GM23338 (cell line): ENCODE results near the gene TSR3. TPM values are rescaled to one million over a fixed set of nuclear protein-coding genes. Genes with fewer than 3 reads are reported as not detected.
A peak's percentile ranks its signal among the peaks of the same experiment; 100 is the strongest.

Experiments used
- ATAC-seq: fragments of 200-7000 bp; cut with Tn5 transposase; 3 replicates; pipeline ENCODE4 v1.9.1; 2020
- DNase-seq: peaks from one replicate; pipeline ENCODE4 v3.0.0-alpha.2; 2015; ENCODE audit warnings: low spot score
- H2AFZ ChIP-seq: fragments of 200-600 bp; sonication (generic); 2 replicates; pipeline ENCODE4 v1.8.0; 2016; ENCODE audit warnings: antibody characterized with exemption, mild to moderate bottlenecking, moderate library complexity
- H3F3A ChIP-seq: fragments of 200-600 bp; sonication (generic); replicated peaks from 2 replicates; pipeline ENCODE4 v1.8.0; 2017; ENCODE audit warnings: antibody characterized with exemption, mixed run types, low read depth
- H3K27ac ChIP-seq: fragments of 200-600 bp; sonication (generic); 2 replicates; pipeline ENCODE4 v1.6.1; 2016; ENCODE audit warnings: low read depth
- H3K27me3 ChIP-seq: fragments of 200-600 bp; sonication (generic); 2 replicates; pipeline ENCODE4 v1.8.0; 2016; ENCODE audit warnings: mild to moderate bottlenecking, mixed run types, moderate library complexity; ENCODE audit not compliant: insufficient read depth
- H3K36me3 ChIP-seq: fragments of 200-600 bp; sonication (generic); 2 replicates; pipeline ENCODE4 v1.8.0; 2016; ENCODE audit warnings: mild to moderate bottlenecking; ENCODE audit not compliant: insufficient read depth
- H3K4me1 ChIP-seq: fragments of 200-600 bp; sonication (generic); 2 replicates; pipeline ENCODE4 v1.8.0; 2016; ENCODE audit warnings: mild to moderate bottlenecking, moderate library complexity; ENCODE audit not compliant: insufficient read depth
- H3K4me2 ChIP-seq: fragments of 200-600 bp; sonication (generic); 2 replicates; pipeline ENCODE4 v1.7.1; 2017; ENCODE audit warnings: mixed run types
- H3K4me3 ChIP-seq: fragments of 200-600 bp; sonication (generic); 2 replicates; pipeline ENCODE4 v1.6.1; 2016; ENCODE audit warnings: mixed run types
- H3K79me2 ChIP-seq: fragments of 200-600 bp; sonication (generic); replicated peaks from 2 replicates; pipeline ENCODE4 v1.8.0; 2017; ENCODE audit warnings: mild to moderate bottlenecking; ENCODE audit not compliant: insufficient read depth
- H3K9me2 ChIP-seq: fragments of 200-600 bp; sonication (generic); 2 replicates; pipeline ENCODE4 v1.8.0; 2017; ENCODE audit not compliant: insufficient read depth
- H4K20me1 ChIP-seq: fragments of 200-600 bp; sonication (generic); replicated peaks from 2 replicates; pipeline ENCODE4 v1.8.0; 2017; ENCODE audit warnings: mild to moderate bottlenecking; ENCODE audit not compliant: insufficient read depth
- H3K27ac Mint-ChIP-seq: 2 replicates; pipeline ENCODE4 v1.8.0; 2020; ENCODE audit warnings: inconsistent platforms, mild to moderate bottlenecking, moderate library complexity, mixed read lengths
- H3K27me3 Mint-ChIP-seq: 3 replicates; pipeline ENCODE4 v1.8.0; 2022; ENCODE audit warnings: low read depth, mild to moderate bottlenecking, moderate library complexity, mixed read lengths, inconsistent platforms; ENCODE audit not compliant: insufficient read depth, poor library complexity
- H3K36me3 Mint-ChIP-seq: 3 replicates; pipeline ENCODE4 v1.8.0; 2021; ENCODE audit warnings: low read depth, mild to moderate bottlenecking, inconsistent platforms, moderate library complexity, mixed read lengths
- H3K4me1 Mint-ChIP-seq: 3 replicates; pipeline ENCODE4 v1.8.0; 2020; ENCODE audit warnings: mild to moderate bottlenecking, inconsistent platforms, mixed read lengths
- H3K4me3 Mint-ChIP-seq: 3 replicates; pipeline ENCODE4 v1.8.0; 2021; ENCODE audit warnings: moderate library complexity, mild to moderate bottlenecking, inconsistent platforms, mixed read lengths
- H3K9me3 Mint-ChIP-seq: 3 replicates; pipeline ENCODE4 v1.8.0; 2020; ENCODE audit warnings: moderate library complexity, mild to moderate bottlenecking, inconsistent platforms, mixed read lengths
- CREB1 ChIP-seq: fragments of 250-450 bp; sonication (Bioruptor Pico); IDR thresholded peaks from 2 replicates; pipeline ENCODE4 v1.5.0; 2020; ENCODE audit warnings: low read depth, mild to moderate bottlenecking, moderate library complexity
- CTCF ChIP-seq, 2 experiments: fragments of 200-600 bp in 1 of 2; sonication (generic) in 1 of 2; conservative IDR thresholded peaks; 2 replicates each; pipeline versions ENCODE4 v1.5.1 to v1.6.1; 2016 to 2017; ENCODE audit warnings: antibody characterized with exemption in 2 of 2, low read depth in 2 of 2, mild to moderate bottlenecking in 2 of 2, moderate library complexity in 1 of 2
- ETS1 ChIP-seq: IDR thresholded peaks from 2 replicates; pipeline ENCODE4 v1.6.1; 2016; ENCODE audit warnings: antibody characterized with exemption
- EZH2 ChIP-seq: fragments of 200-600 bp; sonication (generic); IDR thresholded peaks from one replicate; pipeline ENCODE4 v1.8.0; 2017; ENCODE audit warnings: antibody characterized with exemption, mild to moderate bottlenecking, low read depth; ENCODE audit not compliant: unreplicated experiment
- EZH2phosphoT487 ChIP-seq: fragments of 200-600 bp; sonication (generic); IDR thresholded peaks from one replicate; pipeline ENCODE4 v1.8.1; 2018; ENCODE audit warnings: antibody characterized with exemption; ENCODE audit not compliant: unreplicated experiment
- JUNB ChIP-seq: IDR thresholded peaks from one replicate; pipeline ENCODE4 v1.6.1; 2016; ENCODE audit warnings: antibody characterized with exemption; ENCODE audit not compliant: unreplicated experiment
- NANOG ChIP-seq: IDR thresholded peaks from 2 replicates; pipeline ENCODE4 v1.6.1; 2016; ENCODE audit warnings: antibody characterized with exemption, borderline replicate concordance
- POLR2AphosphoS5 ChIP-seq: IDR thresholded peaks from 2 replicates; pipeline ENCODE4 v1.6.1; 2016; ENCODE audit warnings: antibody characterized with exemption, low read depth
- REST ChIP-seq: IDR thresholded peaks from one replicate; pipeline ENCODE4 v1.6.1; 2018; ENCODE audit warnings: antibody characterized with exemption; ENCODE audit not compliant: unreplicated experiment
- STAT1 ChIP-seq: IDR thresholded peaks from one replicate; pipeline ENCODE4 v1.6.1; 2016; ENCODE audit warnings: antibody characterized with exemption; ENCODE audit not compliant: unreplicated experiment
- ZNF114 ChIP-seq: fragments of 250-450 bp; sonication (Bioruptor Pico); IDR thresholded peaks from 2 replicates; pipeline ENCODE4 v1.5.0; 2020; ENCODE audit warnings: mild to moderate bottlenecking, moderate library complexity
- ZNF462 ChIP-seq: fragments of 250-450 bp; sonication (Bioruptor Pico); IDR thresholded peaks from 2 replicates; pipeline ENCODE4 v1.5.0; 2020; ENCODE audit warnings: mild to moderate bottlenecking, moderate library complexity
- polyA plus RNA-seq: library from polyadenylated mRNA; unstranded; fragments of >200 nt; fragmentation: Nextera tagmentation; extraction: Ambion mirVana; gene quantifications from 2 replicates; pipeline ENCODE4 v1.2.1, GENCODE V29; 2016
- total RNA-seq: library from RNA; depleted of rRNA; stranded (reverse); fragments of >200 nt; shearing (Covaris generic); gene quantifications from 2 replicates; pipeline ENCODE4 v1.2.3, GENCODE V29; 2014

TSR3 gene
- total and polyA plus RNA-seq, 2 experiments from 2014 or later = 58.5 to 97.3 TPM

GRCh38 chr16:1312903-1313302 lies 38.8 kb downstream of the TSR3 start:
- peaks cover 54% of the 10 kb centered on the region for H3K36me3 Mint-ChIP-seq
- H2AFZ ChIP-seq = no peak overlapping the region
- peaks cover 4% of the 10 kb centered on the region; the same call in 2 of the 3 replicates for H3K4me1 Mint-ChIP-seq
- no peaks in the 10 kb centered on the region; the same call in 2 of the 3 replicates for H3K9me3 Mint-ChIP-seq
- peaks cover 24% of the 10 kb centered on the region for H3K27me3 Mint-ChIP-seq
- no peaks in the 10 kb centered on the region for H3F3A ChIP-seq
- H3K4me3 Mint-ChIP-seq = peak overlapping the region; percentile 14; the same call in 1 of the 3 replicates
- ATAC-seq (no peak), DNase-seq (no peak)
- H4K20me1 ChIP-seq = peaks cover 49% of the 10 kb centered on the region
- H3K4me3 ChIP-seq = no peak overlapping the region
- no peak overlapping the region for H3K4me2 ChIP-seq
- H3K4me1 ChIP-seq = peaks cover 7% of the 10 kb centered on the region; the same call in 1 of the 2 replicates
- H3K27ac Mint-ChIP-seq = no peak overlapping the region
- peaks cover 27% of the 10 kb centered on the region for H3K36me3 ChIP-seq
- H3K79me2 ChIP-seq = peaks cover 79% of the 10 kb centered on the region
- no peak overlapping the region for H3K27ac ChIP-seq
- no peaks in the 10 kb centered on the region for H3K27me3 ChIP-seq
- no peaks in the 10 kb centered on the region for H3K9me2 ChIP-seq
- TF ChIP-seq REST = no peak
- no peak for TF ChIP-seq POLR2AphosphoS5
- no peak for TF ChIP-seq NANOG
- TF ChIP-seq JUNB = no peak
- TF ChIP-seq CTCF (conservative IDR thresholded peaks at IDR 0.05; ENCODE audit: low read depth in 2 of 2) = no peak
- TF ChIP-seq EZH2 = no peak
- no peak for TF ChIP-seq EZH2phosphoT487
- TF ChIP-seq CREB1 = no peak
- no peak for TF ChIP-seq ZNF462 (CRISPR knock-in tag)
- no peak for TF ChIP-seq STAT1
- TF ChIP-seq ZNF114 (CRISPR knock-in tag) = no peak
- no peak for TF ChIP-seq ETS1
